T47D (cell line): ENCODE data around the gene IGFN1.

Experiments used
- DNase-seq, 2 experiments: peaks; one replicate each; pipeline versions ENCODE4 v3.0.0 to v3.0.0-alpha.2; 2011 to 2012; ENCODE audit warnings: low read depth in 1 of 2, low spot score in 1 of 2
- JUND ChIP-seq: IDR thresholded peaks from 2 replicates; pipeline ENCODE4 v1.6.1; 2012; ENCODE audit warnings: low read depth
- in situ Hi-C: cut with HindIII; loops from 2 replicates; pipeline ENCODE4 v1.10.0; 2016; ENCODE audit warnings: low sequenced_read_pairs, low pct_unique_long_range_greater_than_20kb

Gene IGFN1

GRCh38 chr1:201217851-201218250 lies 27.2 kb downstream of the IGFN1 start:
- no peak for DNase-seq
- in situ Hi-C loops = no loop called here
- TF ChIP-seq JUND = no peak

DNA sequence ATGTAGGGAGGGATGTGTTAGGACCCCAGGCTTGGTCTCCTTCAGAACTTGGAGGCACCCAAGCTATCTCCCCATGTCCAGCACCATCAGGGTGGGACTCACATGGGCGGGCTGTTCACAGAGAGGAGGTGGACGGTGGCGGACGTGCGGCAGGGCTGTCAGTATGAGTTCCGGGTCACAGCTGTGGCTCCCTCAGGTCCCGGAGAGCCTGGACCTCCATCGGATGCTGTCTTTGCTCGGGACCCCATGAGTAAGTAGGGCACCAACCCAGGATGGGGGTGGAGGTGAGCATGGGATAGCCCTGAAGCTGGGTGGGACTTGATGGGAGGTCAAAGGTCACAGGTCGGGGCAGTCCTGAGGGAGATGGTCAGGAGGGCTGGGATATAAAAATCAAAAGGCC lies 27.8 kb downstream of the IGFN1 start:
- no peak for TF ChIP-seq JUND
- in situ Hi-C loops = no loop called here
- DNase-seq = no peak

- no peak for TF ChIP-seq JUND
- in situ Hi-C loops = no loop called here
- no peak for DNase-seq
Observed at GRCh38 chr1:201219481-201220387, 29.1 kb downstream of the IGFN1 start.

DNA sequence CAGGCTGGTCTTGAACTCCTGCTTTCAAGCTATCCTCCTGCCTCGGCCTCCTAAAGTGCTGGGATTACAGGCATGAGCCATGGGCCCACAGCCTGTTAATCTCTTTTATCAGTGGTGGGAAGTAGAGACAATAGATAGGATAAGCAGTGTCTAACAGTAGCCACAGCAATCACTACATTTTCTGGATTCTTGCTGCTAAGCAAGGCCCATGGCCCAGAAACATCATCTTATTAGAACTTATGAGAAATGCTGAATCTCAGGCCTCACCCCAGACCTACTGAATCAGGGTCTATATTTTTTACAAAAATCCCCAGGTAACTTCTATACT lies 29.7 kb downstream of the IGFN1 start:
- no peak for TF ChIP-seq JUND
- in situ Hi-C loops = no loop called here
- DNase-seq = no peak

- TF ChIP-seq JUND = no peak
- in situ Hi-C loops = no loop called here
- no peak for DNase-seq
Observed at GRCh38 chr1:201221201-201221846, 30.7 kb downstream of the IGFN1 start.

- DNase-seq = no peak
- in situ Hi-C loops = no loop called here
- TF ChIP-seq JUND = no peak
Observed at GRCh38 chr1:201222125-201222524, 31.5 kb downstream of the IGFN1 start.

GRCh38 chr1:201223852-201224665 lies 33.4 kb downstream of the IGFN1 start:
- DNase-seq = no peak
- no peak for TF ChIP-seq JUND
- in situ Hi-C loops = no loop called here

GRCh38 chr1:201224666-201225370 lies 34.2 kb downstream of the IGFN1 start:
- no peak for TF ChIP-seq JUND
- in situ Hi-C loops = no loop called here
- DNase-seq = no peak

DNA sequence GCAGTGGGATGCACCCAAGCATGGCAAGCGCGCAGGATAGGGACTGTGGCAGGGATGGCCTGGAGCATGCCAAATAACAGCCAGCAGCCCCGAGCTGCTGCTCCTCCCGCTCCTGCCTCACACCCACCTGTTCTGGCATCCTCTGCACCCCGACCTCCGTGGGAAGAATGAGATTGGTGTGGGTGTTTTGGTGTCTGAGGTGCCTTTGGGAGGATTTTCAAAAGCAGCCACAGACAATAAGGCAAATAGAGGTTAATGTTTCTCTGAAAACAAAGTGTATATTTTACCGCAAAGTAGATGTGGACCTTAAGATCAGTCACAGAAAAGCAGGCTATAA lies 35.5 kb downstream of the IGFN1 start:
- no peak for TF ChIP-seq JUND
- in situ Hi-C loops = no loop called here
- DNase-seq = no peak

DNA sequence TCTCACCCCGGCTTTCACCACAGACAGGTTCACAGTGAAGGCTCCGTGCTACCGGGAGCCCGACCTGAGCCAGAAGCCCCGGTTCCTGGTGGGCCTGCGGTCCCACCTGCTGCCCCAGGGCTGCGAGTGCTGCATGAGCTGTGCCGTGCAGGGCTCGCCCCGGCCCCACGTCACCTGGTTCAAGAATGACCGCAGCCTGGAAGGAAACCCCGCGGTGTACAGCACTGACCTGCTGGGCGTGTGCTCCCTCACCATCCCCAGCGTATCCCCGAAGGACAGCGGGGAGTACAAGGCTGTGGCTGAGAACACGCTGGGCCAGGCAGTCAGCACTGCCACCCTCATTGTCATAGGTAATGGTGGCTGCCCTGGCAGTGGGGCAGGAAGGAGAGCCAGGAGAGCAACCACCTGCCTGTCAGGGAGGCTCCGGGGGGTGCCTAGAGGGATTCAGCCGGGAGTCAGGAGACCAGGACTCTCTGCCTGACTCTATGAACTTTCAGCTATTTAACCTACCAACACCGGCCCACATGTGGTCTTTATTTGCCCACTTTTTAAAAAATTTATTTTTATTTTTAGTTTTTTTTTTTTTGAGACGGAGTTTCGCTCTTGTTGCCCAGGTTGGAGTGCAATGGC lies 36.4 kb downstream of the IGFN1 start:
- in situ Hi-C loops = no loop called here
- DNase-seq = no peak
- TF ChIP-seq JUND = no peak

GRCh38 chr1:201228011-201228983 lies 37.7 kb downstream of the IGFN1 start:
- TF ChIP-seq JUND = no peak
- DNase-seq = no peak
- in situ Hi-C loops = no loop called here

DNA sequence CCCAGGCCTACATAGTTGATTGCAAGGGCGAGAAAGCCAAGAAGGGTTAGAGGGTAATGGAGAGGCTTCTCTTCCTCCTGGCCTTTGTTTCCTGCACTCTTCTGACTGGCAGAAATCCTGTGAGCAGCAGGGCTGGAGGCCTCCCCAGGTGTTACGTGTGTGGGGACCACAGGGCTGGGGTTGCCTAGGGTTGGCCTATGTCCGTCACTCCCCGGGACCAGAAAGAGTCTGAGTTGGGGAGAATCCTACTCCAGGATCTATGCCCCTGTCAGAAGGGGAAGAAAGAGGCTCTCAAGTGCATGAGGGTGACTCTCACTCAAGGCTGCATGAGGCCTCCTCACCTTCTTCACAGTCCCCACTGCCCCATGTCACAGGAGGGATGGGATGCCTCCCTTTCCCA lies 38.5 kb downstream of the IGFN1 start:
- DNase-seq = no peak
- in situ Hi-C loops = no loop called here
- TF ChIP-seq JUND = no peak
